Right ventricle myocardium inferior (tissue), 1 donor: ENCODE measurements around the gene MAP2. TPM values are rescaled to one million over a fixed set of nuclear protein-coding genes. Genes with fewer than 3 reads are reported as not detected.
A peak's percentile ranks its signal among the peaks of the same experiment; 100 is the strongest.
"Not testable (repeated sequence)": the region's sequence is repeated elsewhere in the genome, so short reads cannot be mapped to it uniquely, and the experiment has no call there.

Experiments
- ATAC-seq: fragments of 200-7000 bp; cut with Tn5 transposase; one replicate; pipeline ENCODE4 v1.9.1; 2020; ENCODE audit warnings: mild to moderate bottlenecking, moderate library complexity
- DNase-seq: peaks from one replicate; pipeline ENCODE4 v3.0.0; 2021; ENCODE audit errors: missing footprints
- intact Hi-C: fragments of 100-400 bp; cut with DNase I; formaldehyde crosslinking; loops from one replicate; pipeline ENCODE4 v1.11.0; 2022
- total RNA-seq: library from RNA; stranded (reverse); fragmentation: NEBNext Ultra II Directional; extraction: Animal tissue kit (Norgen Biotek cat#: 25700); gene quantifications from one replicate; pipeline ENCODE4 v1.2.1, GENCODE V29; 2021
- donor health status: DM: no; HTN: yes; CAD: no; lungs with severe emphysema.

MAP2 gene
- total RNA-seq, 1 donor from 2014 or later = 4.1 TPM

GRCh38 chr2:209564816-209565215, 141.0 kb downstream of the MAP2 start:
- DNase-seq = no peak
- intact Hi-C loops = no loop called here

GRCh38 chr2:209565896-209566582, 142.2 kb downstream of the MAP2 start:
- DNase-seq = no peak
- no peak for ATAC-seq
- intact Hi-C loops = no loop called here

More at GRCh38 chr2:209564816-209565215, 141.0 kb downstream of the MAP2 start:
- ATAC-seq = no peak

GRCh38 chr2:209570194-209570593, 146.3 kb downstream of the MAP2 start:
- intact Hi-C loops = no loop called here
- DNase-seq (no peak), ATAC-seq (no peak)

GRCh38 chr2:209574515-209574914, 150.7 kb downstream of the MAP2 start:
- DNase-seq = no peak
- no peak for ATAC-seq
- intact Hi-C loops = no loop called here

- intact Hi-C loops = no loop called here
- ATAC-seq (no peak), DNase-seq (no peak)
Measured at GRCh38 chr2:209577376-209578357, 153.8 kb downstream of the MAP2 start.

- DNase-seq (no peak), ATAC-seq (no peak)
- intact Hi-C loops = no loop called here
Measured at GRCh38 chr2:209578394-209579001, 154.7 kb downstream of the MAP2 start.

GRCh38 chr2:209579230-209579749, 155.4 kb downstream of the MAP2 start:
- peak; percentile 66 for DNase-seq
- intact Hi-C loops = no loop called here
- ATAC-seq = peak; percentile 44

- ATAC-seq (no peak), DNase-seq (no peak)
- intact Hi-C loops = no loop called here
Measured at GRCh38 chr2:209581040-209581439, 157.2 kb downstream of the MAP2 start.

GRCh38 chr2:209582281-209582680, 158.4 kb downstream of the MAP2 start:
- DNase-seq (no peak), ATAC-seq (no peak)
- intact Hi-C loops = no loop called here

GRCh38 chr2:209584472-209584871, 160.6 kb downstream of the MAP2 start:
- ATAC-seq (no peak), DNase-seq (no peak)
- intact Hi-C loops = no loop called here

- DNase-seq (no peak), ATAC-seq (no peak)
- intact Hi-C loops = no loop called here
Measured at GRCh38 chr2:209584915-209585314, 161.1 kb downstream of the MAP2 start.

GRCh38 chr2:209591021-209591420, 167.2 kb downstream of the MAP2 start:
- intact Hi-C loops = no loop called here
- DNase-seq (no peak), ATAC-seq (no peak)

- intact Hi-C loops = no loop called here
- ATAC-seq = no peak
Measured at GRCh38 chr2:209592106-209592505, 168.3 kb downstream of the MAP2 start.

GRCh38 chr2:209593930-209594329, 170.1 kb downstream of the MAP2 start:
- intact Hi-C loops = no loop called here
- no peak for ATAC-seq
- DNase-seq = no peak

More at GRCh38 chr2:209592106-209592505, 168.3 kb downstream of the MAP2 start:
- no peak for DNase-seq

- intact Hi-C loops = no loop called here
- ATAC-seq = no peak
- no peak for DNase-seq
Measured at GRCh38 chr2:209596262-209596661, 172.4 kb downstream of the MAP2 start.

- DNase-seq, intact Hi-C loops, ATAC-seq: not testable (repeated sequence)
Measured at GRCh38 chr2:209598227-209598626, 174.4 kb downstream of the MAP2 start.

GRCh38 chr2:209600341-209601171, 176.7 kb downstream of the MAP2 start:
- DNase-seq = no peak
- ATAC-seq = no peak
- intact Hi-C loops = no loop called here

GRCh38 chr2:209601497-209601896, 177.7 kb downstream of the MAP2 start:
- ATAC-seq (no peak), DNase-seq (no peak)
- intact Hi-C loops = no loop called here
